SK-N-SH treated with all-trans-retinoic acid at 6 μM for 48 hours (cell line): Measurements from ENCODE around the gene CHI3L1.
A peak's percentile ranks its signal among the peaks of the same experiment; 100 is the strongest.

ENCODE experiments used
- ATAC-seq: fragments of 200-7000 bp; cut with Tn5 transposase; 3 replicates; pipeline ENCODE4 v1.9.1; 2020; ENCODE audit warnings: mild to moderate bottlenecking, moderate library complexity
- ARNTL ChIP-seq: fragments of 450-650 bp; formaldehyde crosslinking; IDR thresholded peaks from 2 replicates; pipeline ENCODE4 v1.5.0; 2020; ENCODE audit warnings: low read depth, mild to moderate bottlenecking, moderate library complexity, borderline replicate concordance
- BACH2 ChIP-seq: fragments of 250-450 bp; sonication (Bioruptor Pico); IDR thresholded peaks from 2 replicates; pipeline ENCODE4 v1.9.0; 2021; ENCODE audit warnings: mild to moderate bottlenecking, borderline replicate concordance
- CSDC2 ChIP-seq: fragments of 250-450 bp; sonication (Bioruptor Pico); IDR thresholded peaks from 2 replicates; pipeline ENCODE4 v1.5.0; 2020; ENCODE audit warnings: mild to moderate bottlenecking, moderate library complexity
- ESRRG ChIP-seq: fragments of 250-450 bp; sonication (Bioruptor Pico); IDR thresholded peaks from 2 replicates; pipeline ENCODE4 v1.6.1; 2021; ENCODE audit warnings: mild to moderate bottlenecking
- GLIS3 ChIP-seq: fragments of 250-450 bp; sonication (Bioruptor Pico); IDR thresholded peaks from 2 replicates; pipeline ENCODE4 v1.5.0; 2020; ENCODE audit warnings: mild to moderate bottlenecking, moderate library complexity
- OSR1 ChIP-seq: fragments of 250-450 bp; sonication (Bioruptor Pico); IDR thresholded peaks from 2 replicates; pipeline ENCODE4 v1.8.0; 2022; ENCODE audit warnings: moderate library complexity, mild to moderate bottlenecking, inconsistent platforms
- PPARA ChIP-seq: fragments of 250-450 bp; sonication (Bioruptor Pico); IDR thresholded peaks from 2 replicates; pipeline ENCODE4 v1.5.0; 2020; ENCODE audit warnings: mild to moderate bottlenecking, borderline replicate concordance
- RARB ChIP-seq: fragments of 250-450 bp; sonication (Bioruptor Pico); IDR thresholded peaks from 2 replicates; pipeline ENCODE4 v1.8.0; 2021; ENCODE audit warnings: mild to moderate bottlenecking, moderate library complexity
- SNAI2 ChIP-seq: fragments of 250-450 bp; sonication (Bioruptor Pico); IDR thresholded peaks from 2 replicates; pipeline ENCODE4 v1.5.0; 2020; ENCODE audit warnings: mild to moderate bottlenecking, moderate library complexity
- TCF4 ChIP-seq: fragments of 250-450 bp; sonication (Bioruptor Pico); IDR thresholded peaks from 2 replicates; pipeline ENCODE4 v1.8.0; 2021; ENCODE audit warnings: mild to moderate bottlenecking, moderate library complexity, borderline replicate concordance
- TOX ChIP-seq: fragments of 250-450 bp; sonication (Bioruptor Pico); IDR thresholded peaks from 2 replicates; pipeline ENCODE4 v1.8.0; 2021; ENCODE audit warnings: mild to moderate bottlenecking, moderate library complexity, borderline replicate concordance
- ZC3H10 ChIP-seq: fragments of 250-450 bp; sonication (Bioruptor Pico); IDR thresholded peaks from 2 replicates; pipeline ENCODE4 v1.5.1; 2021; ENCODE audit warnings: mild to moderate bottlenecking, moderate library complexity
- ZFP30 ChIP-seq: fragments of 450-650 bp; formaldehyde crosslinking; IDR thresholded peaks from 2 replicates; pipeline ENCODE4 v1.5.0; 2022; ENCODE audit warnings: mild to moderate bottlenecking, moderate library complexity
- ZNF8 ChIP-seq: fragments of 450-650 bp; formaldehyde crosslinking; IDR thresholded peaks from 2 replicates; pipeline ENCODE4 v1.5.0; 2020; ENCODE audit warnings: mild to moderate bottlenecking, moderate library complexity
- TF ChIP-seq, protein P1 (sequence below): fragments of 250-450 bp; sonication (Bioruptor Pico); IDR thresholded peaks from 2 replicates; pipeline ENCODE4 v1.5.1; 2020; ENCODE audit warnings: low read depth, mild to moderate bottlenecking, moderate library complexity
- TF ChIP-seq, protein P2 (sequence below): fragments of 250-450 bp; sonication (Bioruptor Pico); IDR thresholded peaks from 2 replicates; pipeline ENCODE4 v1.8.0; 2020; ENCODE audit warnings: mild to moderate bottlenecking, moderate library complexity, borderline replicate concordance
- TF ChIP-seq, protein P3 (sequence below): fragments of 250-450 bp; sonication (Bioruptor Pico); IDR thresholded peaks from 2 replicates; pipeline ENCODE4 v1.5.1; 2021; ENCODE audit warnings: mild to moderate bottlenecking, moderate library complexity
- TF ChIP-seq, protein P4 (sequence below): fragments of 250-450 bp; sonication (Bioruptor Pico); IDR thresholded peaks from 2 replicates; pipeline ENCODE4 v1.5.0; 2020; ENCODE audit warnings: mild to moderate bottlenecking, moderate library complexity

Gene CHI3L1

DNA sequence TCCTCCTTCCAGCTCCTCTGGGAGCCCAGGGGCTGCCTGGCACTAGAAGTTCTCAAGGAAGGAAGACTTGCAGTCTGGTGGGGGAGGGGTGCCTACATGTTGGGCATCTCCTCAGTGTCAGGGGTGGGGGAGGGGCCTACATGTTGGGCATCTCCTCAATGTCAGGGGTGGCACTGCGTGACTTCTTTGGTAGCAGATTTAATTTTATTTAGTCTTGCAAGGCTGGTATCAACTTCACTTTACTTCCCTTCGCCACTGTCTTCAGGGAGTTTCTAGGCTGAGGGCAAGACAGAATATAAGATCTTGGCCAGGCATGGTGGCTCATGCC is 40.5 kb downstream of the CHI3L1 start:
- no peak for TF ChIP-seq OSR1 (CRISPR knock-in tag)
- TF ChIP-seq ZNF8 (CRISPR knock-in tag): no peak
- TF ChIP-seq, protein P1, sequence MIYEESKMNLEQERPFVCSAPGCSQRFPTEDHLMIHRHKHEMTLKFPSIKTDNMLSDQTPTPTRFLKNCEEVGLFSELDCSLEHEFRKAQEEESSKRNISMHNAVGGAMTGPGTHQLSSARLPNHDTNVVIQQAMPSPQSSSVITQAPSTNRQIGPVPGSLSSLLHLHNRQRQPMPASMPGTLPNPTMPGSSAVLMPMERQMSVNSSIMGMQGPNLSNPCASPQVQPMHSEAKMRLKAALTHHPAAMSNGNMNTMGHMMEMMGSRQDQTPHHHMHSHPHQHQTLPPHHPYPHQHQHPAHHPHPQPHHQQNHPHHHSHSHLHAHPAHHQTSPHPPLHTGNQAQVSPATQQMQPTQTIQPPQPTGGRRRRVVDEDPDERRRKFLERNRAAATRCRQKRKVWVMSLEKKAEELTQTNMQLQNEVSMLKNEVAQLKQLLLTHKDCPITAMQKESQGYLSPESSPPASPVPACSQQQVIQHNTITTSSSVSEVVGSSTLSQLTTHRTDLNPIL (CRISPR knock-in tag): no peak
- no peak for TF ChIP-seq ZC3H10
- TF ChIP-seq PPARA (CRISPR knock-in tag): no peak
- TF ChIP-seq, all 23 proteins: peak for 0
- no peak for ATAC-seq

DNA sequence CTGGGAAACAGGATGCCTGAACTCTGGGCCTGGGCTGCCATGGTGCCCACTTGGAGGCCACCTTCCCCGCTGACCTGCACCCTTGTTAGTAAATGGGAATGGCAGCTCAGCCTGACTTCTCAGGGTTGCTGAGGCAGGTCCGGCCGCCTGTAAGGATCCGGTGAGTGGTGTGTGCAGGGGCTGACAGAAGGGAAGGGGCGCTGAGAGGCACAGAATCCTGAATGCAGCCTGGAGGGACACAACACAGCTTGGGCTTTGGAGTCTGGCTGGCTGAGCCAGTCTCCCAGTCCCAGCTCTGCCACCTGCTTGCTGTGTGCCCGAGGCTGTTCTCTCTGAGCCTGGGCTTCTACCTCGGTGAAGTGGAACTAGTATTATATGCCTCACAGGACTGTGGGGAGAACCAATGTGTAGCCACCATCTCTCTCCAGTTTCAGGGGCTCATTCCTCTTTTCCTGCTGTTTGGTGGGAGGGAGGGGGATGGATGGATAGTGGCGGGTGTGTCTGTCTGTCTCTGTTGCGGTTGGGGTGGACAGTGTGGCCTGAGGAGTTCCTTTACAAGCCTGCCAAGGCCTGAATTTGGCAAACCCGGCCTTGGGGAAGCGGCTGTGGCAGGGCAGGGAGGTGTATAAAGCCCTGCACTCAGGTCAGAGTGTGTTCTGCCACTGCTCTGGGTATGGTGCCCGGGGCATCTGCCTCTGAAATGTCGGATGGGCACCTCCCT is 41.0 kb downstream of the CHI3L1 start:
- ATAC-seq: peak; percentile 7; the same call in 2 of the 3 replicates
- no peak for TF ChIP-seq BACH2 (CRISPR knock-in tag)
- TF ChIP-seq TOX (CRISPR knock-in tag): no peak
- TF ChIP-seq ZC3H10: no peak
- no peak for TF ChIP-seq SNAI2
- TF ChIP-seq, protein P2, sequence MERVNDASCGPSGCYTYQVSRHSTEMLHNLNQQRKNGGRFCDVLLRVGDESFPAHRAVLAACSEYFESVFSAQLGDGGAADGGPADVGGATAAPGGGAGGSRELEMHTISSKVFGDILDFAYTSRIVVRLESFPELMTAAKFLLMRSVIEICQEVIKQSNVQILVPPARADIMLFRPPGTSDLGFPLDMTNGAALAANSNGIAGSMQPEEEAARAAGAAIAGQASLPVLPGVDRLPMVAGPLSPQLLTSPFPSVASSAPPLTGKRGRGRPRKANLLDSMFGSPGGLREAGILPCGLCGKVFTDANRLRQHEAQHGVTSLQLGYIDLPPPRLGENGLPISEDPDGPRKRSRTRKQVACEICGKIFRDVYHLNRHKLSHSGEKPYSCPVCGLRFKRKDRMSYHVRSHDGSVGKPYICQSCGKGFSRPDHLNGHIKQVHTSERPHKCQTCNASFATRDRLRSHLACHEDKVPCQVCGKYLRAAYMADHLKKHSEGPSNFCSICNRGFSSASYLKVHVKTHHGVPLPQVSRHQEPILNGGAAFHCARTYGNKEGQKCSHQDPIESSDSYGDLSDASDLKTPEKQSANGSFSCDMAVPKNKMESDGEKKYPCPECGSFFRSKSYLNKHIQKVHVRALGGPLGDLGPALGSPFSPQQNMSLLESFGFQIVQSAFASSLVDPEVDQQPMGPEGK (CRISPR knock-in tag): no peak
- no peak for TF ChIP-seq ZFP30 (CRISPR knock-in tag)
- TF ChIP-seq ARNTL: no peak
- no peak for TF ChIP-seq PPARA (CRISPR knock-in tag)
- TF ChIP-seq RARB (CRISPR knock-in tag): no peak
- TF ChIP-seq GLIS3 (CRISPR knock-in tag): no peak
- TF ChIP-seq, protein P1 (CRISPR knock-in tag): no peak
- TF ChIP-seq CSDC2 (CRISPR knock-in tag): no peak
- TF ChIP-seq, protein P3, sequence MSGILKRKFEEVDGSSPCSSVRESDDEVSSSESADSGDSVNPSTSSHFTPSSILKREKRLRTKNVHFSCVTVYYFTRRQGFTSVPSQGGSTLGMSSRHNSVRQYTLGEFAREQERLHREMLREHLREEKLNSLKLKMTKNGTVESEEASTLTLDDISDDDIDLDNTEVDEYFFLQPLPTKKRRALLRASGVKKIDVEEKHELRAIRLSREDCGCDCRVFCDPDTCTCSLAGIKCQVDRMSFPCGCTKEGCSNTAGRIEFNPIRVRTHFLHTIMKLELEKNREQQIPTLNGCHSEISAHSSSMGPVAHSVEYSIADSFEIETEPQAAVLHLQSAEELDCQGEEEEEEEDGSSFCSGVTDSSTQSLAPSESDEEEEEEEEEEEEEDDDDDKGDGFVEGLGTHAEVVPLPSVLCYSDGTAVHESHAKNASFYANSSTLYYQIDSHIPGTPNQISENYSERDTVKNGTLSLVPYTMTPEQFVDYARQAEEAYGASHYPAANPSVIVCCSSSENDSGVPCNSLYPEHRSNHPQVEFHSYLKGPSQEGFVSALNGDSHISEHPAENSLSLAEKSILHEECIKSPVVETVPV (CRISPR knock-in tag): no peak
- TF ChIP-seq ESRRG: no peak
- TF ChIP-seq TCF4 (CRISPR knock-in tag): no peak
- TF ChIP-seq OSR1 (CRISPR knock-in tag): no peak

DNA sequence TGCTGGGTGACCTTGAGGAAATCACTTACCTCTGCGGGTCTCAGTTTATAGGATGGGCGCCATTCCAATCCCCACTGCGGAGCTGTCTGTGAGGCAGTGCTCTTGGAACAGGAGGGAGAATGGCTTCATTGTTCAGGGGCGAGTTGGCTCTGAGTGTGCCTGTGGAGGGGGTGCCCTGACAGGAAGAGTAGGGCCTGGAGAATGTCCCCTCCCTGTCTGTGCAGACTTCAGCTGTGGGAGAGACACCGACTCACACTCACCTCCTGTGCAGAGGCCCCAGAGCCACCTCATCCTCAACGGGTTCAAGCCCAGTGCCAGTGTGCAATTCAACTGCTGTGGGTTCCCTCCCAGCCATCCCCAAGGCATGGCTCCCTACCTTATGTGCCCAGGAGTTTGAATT is 41.8 kb downstream of the CHI3L1 start:
- TF ChIP-seq ZFP30 (CRISPR knock-in tag) (no peak), ZC3H10 (no peak), TOX (CRISPR knock-in tag) (no peak), ZNF8 (CRISPR knock-in tag) (no peak), ARNTL (no peak), RARB (CRISPR knock-in tag) (no peak), CSDC2 (CRISPR knock-in tag) (no peak), BACH2 (CRISPR knock-in tag) (no peak)
- TF ChIP-seq, protein P2 (CRISPR knock-in tag): no peak
- TF ChIP-seq, protein P4, sequence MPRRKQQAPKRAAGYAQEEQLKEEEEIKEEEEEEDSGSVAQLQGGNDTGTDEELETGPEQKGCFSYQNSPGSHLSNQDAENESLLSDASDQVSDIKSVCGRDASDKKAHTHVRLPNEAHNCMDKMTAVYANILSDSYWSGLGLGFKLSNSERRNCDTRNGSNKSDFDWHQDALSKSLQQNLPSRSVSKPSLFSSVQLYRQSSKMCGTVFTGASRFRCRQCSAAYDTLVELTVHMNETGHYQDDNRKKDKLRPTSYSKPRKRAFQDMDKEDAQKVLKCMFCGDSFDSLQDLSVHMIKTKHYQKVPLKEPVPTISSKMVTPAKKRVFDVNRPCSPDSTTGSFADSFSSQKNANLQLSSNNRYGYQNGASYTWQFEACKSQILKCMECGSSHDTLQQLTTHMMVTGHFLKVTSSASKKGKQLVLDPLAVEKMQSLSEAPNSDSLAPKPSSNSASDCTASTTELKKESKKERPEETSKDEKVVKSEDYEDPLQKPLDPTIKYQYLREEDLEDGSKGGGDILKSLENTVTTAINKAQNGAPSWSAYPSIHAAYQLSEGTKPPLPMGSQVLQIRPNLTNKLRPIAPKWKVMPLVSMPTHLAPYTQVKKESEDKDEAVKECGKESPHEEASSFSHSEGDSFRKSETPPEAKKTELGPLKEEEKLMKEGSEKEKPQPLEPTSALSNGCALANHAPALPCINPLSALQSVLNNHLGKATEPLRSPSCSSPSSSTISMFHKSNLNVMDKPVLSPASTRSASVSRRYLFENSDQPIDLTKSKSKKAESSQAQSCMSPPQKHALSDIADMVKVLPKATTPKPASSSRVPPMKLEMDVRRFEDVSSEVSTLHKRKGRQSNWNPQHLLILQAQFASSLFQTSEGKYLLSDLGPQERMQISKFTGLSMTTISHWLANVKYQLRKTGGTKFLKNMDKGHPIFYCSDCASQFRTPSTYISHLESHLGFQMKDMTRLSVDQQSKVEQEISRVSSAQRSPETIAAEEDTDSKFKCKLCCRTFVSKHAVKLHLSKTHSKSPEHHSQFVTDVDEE (CRISPR knock-in tag): no peak
- peak; percentile 25; the same call in 2 of the 3 replicates for ATAC-seq
